HG03469 (cell line): Measurements from ENCODE around the gene RRP8.

ENCODE experiments used
- ATAC-seq: cut with Tn5 transposase; IDR thresholded peaks from one replicate; pipeline ENCODE4 v1.9.1; 2021; ENCODE audit warnings: mild to moderate bottlenecking, moderate library complexity, moderate number of reproducible peaks; ENCODE audit not compliant: unreplicated experiment

Gene RRP8

GRCh38 chr11:6604790-6605189 lies 1.4 kb upstream of the RRP8 start:
- no peak for ATAC-seq

GRCh38 chr11:6604081-6604626 lies 738 bp upstream of the RRP8 start:
- ATAC-seq = peak; percentile 35

GRCh38 chr11:6602096-6602940 lies 1.1 kb downstream of the RRP8 start:
- ATAC-seq = no peak

- ATAC-seq = no peak
These were observed 2.4 kb downstream of the RRP8 start for GRCh38 chr11:6601041-6601461.

- ATAC-seq = no peak
These were observed 3.5 kb downstream of the RRP8 start for GRCh38 chr11:6599881-6600390.

GRCh38 chr11:6599449-6599848 lies 4.0 kb downstream of the RRP8 start:
- ATAC-seq = no peak

- ATAC-seq = no peak
These were observed 4.9 kb downstream of the RRP8 start for GRCh38 chr11:6598555-6598954.

GRCh38 chr11:6596239-6596877 lies 7.1 kb downstream of the RRP8 start:
- ATAC-seq = no peak

GRCh38 chr11:6594142-6594768 lies 9.2 kb downstream of the RRP8 start:
- ATAC-seq = no peak

GRCh38 chr11:6588018-6588417 lies 15.4 kb downstream of the RRP8 start:
- ATAC-seq = no peak

GRCh38 chr11:6587360-6587953 lies 16.0 kb downstream of the RRP8 start:
- ATAC-seq = no peak

- ATAC-seq = no peak
These were observed 16.7 kb downstream of the RRP8 start for GRCh38 chr11:6586434-6587359.

- no peak for ATAC-seq
These were observed 18.9 kb downstream of the RRP8 start for GRCh38 chr11:6584528-6584927.

- no peak for ATAC-seq
These were observed 19.8 kb downstream of the RRP8 start for GRCh38 chr11:6583584-6583983.

GRCh38 chr11:6579681-6580080 lies 23.7 kb downstream of the RRP8 start:
- no peak for ATAC-seq

- no peak for ATAC-seq
These were observed 25.3 kb downstream of the RRP8 start for GRCh38 chr11:6578134-6578533.

- ATAC-seq = no peak
These were observed 26.7 kb downstream of the RRP8 start for GRCh38 chr11:6576471-6577373.

GRCh38 chr11:6574816-6575715 lies 28.4 kb downstream of the RRP8 start:
- no peak for ATAC-seq
